AG08395 (cell line): ENCODE results near the gene ADAMTSL1.
"Not testable (repeated sequence)": the region's sequence is repeated elsewhere in the genome, so short reads cannot be mapped to it uniquely, and the experiment has no call there.

ENCODE experiments used
- DNase-seq: peaks from one replicate; pipeline ENCODE4 v3.0.0; 2012; ENCODE audit warnings: mixed read lengths, low spot score

Gene ADAMTSL1

GRCh38 chr9:18905028-18905882 is 431.3 kb downstream of the ADAMTSL1 start:
- DNase-seq: no peak

- no peak for DNase-seq
Measured at GRCh38 chr9:18905883-18906629, 432.1 kb downstream of the ADAMTSL1 start.

DNA sequence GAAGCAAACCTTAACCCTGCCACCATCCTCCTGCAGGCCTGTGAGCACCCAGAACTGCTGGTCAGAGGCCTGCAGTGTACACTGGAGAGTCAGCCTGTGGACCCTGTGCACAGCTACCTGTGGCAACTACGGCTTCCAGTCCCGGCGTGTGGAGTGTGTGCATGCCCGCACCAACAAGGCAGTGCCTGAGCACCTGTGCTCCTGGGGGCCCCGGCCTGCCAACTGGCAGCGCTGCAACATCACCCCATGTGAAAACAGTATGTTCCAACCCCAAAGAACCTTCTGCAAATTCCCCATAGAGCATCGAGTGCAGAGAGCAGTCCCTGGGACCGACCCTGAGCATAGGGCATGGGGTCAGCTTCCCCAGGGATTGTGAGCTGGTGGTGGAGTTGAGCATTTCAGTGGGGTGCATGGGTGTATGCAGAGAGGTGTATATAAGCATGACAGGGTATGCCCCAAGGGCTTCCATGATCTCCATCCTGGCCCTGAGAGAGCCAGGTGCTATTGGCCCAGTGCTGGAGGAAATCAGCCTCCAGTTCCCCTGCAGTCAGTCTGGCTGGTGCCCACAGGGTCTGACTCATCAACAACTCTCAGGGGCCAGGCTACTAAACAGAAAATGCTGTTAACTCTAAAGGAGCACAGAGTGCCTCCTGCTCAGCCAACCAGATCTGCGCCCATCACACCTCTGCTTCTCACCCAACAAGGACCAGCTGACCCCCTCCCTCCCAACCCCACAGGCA is 432.9 kb downstream of the ADAMTSL1 start:
- DNase-seq: peak; percentile 86

- DNase-seq: no peak
Measured at GRCh38 chr9:18907927-18908625, 434.1 kb downstream of the ADAMTSL1 start.

- DNase-seq: no peak
Measured at GRCh38 chr9:18909140-18910018, 435.4 kb downstream of the ADAMTSL1 start.

DNA sequence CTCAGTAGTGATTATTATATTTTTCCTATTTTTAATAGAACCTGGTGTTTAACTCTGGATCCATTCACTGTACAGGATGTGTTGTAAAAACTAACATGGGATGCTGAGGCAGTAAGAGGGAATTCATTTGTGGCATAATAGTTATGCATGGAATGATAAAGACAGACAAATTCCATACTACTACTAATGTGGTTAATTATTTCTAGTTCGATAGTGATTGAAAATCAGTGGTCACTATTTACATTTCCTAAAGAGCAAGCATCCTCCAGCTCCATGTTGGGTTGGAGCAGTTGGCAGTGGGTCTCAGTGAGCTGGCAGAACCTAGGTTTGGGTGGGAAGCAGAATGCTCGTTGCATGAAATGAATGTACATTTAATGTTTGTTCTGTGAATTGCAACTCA is 436.5 kb downstream of the ADAMTSL1 start:
- no peak for DNase-seq

DNA sequence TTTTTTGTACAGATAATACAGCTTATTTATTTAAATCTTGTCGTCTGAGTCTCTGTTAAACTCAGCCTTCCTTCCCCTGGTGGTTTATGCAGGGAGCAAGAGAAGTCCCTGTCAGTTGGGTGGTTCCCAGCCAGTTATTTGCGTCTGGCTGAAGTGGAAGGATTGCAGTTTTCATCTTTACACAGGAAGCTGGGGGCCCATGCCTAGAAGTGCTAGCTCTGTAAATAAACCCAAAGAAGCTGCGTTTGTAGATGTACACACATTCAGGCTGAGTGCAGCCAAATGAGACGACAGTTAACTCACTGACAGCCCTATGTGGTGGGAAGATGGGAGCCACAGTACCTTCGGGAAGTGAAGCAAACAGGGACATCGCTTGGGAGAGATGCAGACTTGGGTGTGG is 437.0 kb downstream of the ADAMTSL1 start:
- no peak for DNase-seq

DNA sequence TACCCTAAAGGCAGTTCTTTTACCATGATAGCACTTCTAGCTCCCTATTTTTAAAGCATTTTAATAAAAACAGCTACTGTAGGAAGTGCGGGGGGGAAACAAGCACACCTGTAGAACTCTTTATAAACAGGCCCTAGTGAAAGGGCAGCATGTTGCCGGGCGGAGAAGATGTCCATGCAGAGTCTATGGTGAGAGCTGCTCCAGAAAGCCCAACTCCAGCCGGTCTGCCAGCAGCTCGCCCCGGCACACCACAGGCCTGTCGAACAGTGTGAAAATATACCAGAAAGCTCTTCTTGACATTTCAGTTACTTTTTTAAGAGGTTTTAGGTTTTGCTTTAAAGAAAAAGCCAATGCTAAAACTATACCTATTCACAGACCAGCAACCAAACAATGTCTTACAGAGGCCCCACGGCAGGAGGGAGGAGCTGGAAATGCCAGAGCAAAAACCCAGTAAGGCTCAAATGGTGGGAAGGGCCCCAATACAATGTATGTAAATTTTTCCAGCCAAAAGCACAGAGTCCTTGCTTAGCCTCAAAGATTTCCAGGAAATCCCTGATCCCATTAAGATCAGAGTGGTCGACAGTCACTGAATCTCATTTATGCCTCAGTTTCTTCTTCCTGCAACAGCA is 437.9 kb downstream of the ADAMTSL1 start:
- DNase-seq: no peak

DNA sequence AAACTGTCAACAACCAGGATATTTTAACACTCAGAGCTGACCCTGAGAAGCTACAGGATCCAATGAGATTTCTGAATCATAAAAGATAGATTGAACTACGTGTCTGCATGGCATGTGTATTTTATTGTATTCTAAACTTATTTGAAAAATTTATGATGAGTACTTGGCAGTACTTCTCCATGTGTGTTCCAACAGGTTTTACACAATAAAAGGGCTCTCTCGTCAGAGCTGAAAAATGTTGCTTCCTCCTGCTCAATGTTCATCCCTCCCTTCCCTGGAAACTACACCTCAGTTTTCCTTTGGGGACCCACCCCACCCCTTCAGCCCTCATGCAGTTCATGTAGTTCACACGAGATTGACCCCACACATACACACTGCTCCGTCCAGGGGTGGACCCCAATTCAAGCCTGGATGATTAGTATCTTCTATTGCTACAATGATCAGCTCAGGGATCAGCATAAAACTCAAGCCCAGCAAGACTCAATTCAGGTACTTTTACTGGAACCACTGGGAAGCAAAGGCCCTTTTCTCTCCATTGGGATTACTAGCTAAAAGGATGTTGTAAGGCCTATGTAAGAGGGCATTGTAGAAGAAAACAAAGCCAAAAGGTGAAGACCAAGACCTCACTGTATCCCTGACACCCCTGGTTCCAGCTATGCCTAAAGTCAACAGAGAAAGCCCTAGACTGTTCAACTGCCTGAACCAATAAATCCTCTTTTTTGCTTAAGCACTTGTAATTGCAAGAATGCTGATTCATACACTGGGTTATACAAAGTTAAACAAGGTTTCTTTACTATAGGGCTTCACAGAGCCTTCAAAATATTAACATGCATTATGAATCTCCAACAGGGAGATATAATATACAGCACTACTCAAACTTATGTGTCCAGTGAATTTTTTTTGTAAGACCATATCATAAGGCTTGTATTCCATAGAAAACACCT is 446.5 kb downstream of the ADAMTSL1 start:
- DNase-seq: no peak

DNA sequence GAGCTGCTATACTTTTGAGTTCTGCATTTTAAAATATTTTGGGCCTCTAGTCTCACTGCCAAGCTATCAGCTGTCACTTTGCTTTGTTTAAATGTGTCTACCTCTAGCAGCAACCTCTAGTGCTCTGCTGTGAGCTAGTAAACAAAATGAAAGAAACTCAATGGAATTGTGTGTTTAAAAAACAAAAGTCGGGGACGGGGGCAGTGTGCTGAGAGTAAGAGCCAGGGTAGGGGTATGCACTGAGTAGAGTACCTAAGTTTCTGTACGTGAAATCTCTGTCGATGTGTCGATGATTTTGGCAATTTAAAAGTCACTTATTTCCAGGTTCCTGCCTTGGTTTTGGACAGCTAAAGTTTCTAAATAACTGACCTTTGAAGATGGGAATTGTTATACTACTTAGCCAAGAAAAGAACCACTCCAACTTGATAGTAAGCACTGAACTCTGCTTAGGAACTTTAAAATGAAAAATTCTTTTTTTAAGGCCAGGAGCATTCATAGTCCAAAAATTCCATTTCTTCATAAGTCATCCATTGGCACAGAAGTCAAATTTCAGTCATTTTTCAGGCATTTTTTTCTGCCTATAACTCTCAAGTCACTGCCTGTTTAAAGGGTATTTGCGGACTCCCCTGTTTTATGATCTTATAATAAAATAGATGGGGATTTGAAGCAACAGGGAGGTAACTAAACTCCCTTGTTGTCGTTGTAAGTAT is 447.6 kb downstream of the ADAMTSL1 start:
- DNase-seq: no peak

DNA sequence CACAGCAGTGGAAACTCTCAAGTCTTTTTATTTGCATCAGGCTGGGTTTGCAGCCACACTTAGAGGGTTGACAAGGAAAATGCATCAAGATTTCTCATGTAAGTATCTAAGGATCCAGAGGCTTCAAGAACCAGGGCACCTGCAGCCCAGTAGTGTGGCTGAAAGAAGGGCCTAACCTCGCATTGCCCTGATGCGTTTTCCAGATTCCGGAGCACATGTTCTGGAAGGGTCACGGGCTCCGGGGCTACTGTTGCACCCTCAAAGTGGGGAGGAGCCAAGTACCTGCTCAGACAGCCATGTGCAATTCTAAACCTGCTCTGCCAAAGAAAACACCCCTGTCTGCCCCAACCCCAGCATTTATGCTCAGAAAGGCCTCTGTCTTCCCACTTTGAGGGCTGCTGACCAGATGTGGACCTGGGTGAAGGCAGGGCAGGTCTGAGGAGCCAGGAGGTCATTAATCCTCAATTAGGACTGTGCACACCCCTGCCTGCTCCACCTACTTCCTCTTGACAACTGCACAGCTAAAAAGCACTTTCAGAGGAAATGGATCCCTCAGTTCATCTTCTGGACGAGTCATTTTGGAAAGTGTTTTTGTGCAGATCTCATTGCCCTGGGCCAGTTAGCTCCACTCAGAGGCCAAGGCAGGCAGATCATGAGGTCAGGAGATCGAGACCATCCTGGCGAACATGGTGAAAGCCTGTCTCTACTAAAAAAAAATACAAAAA is 448.4 kb downstream of the ADAMTSL1 start:
- no peak for DNase-seq

GRCh38 chr9:18923167-18923566 is 449.2 kb downstream of the ADAMTSL1 start:
- no peak for DNase-seq

DNA sequence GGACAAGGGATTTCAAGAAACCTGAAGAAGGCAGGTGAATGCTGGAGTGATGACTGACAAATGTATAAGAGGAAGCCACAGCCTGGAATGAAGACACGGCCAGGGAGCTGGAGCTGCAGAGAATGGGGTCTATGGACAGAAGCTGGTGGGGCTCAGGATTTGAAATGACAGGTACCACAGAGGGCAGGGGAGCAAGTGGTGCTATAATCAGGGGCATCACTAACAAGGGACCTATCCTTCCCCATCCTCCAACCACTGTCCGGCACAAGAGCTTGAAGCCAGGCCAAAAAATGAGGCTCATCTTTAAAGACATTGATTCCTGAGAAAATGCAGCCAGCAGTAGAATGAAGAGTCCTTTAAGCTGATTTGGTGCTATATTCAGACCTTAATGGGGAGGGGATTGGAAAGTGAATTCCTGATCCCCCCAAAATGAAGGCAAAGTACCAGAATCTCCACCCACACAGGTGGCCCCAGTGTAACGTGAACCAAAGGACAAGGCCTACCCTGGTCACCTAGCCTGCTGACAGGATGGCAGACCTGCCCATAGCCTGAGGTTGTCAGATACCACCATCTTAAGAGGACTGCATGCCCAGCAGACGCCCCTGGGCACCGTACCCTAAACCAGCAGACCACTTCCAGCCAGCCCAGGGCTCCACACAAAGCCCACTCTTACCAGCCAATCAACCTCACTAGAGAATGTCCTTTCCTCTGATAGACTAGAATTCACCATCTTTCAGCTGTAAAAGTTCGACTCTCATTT is 449.9 kb downstream of the ADAMTSL1 start:
- no peak for DNase-seq

DNA sequence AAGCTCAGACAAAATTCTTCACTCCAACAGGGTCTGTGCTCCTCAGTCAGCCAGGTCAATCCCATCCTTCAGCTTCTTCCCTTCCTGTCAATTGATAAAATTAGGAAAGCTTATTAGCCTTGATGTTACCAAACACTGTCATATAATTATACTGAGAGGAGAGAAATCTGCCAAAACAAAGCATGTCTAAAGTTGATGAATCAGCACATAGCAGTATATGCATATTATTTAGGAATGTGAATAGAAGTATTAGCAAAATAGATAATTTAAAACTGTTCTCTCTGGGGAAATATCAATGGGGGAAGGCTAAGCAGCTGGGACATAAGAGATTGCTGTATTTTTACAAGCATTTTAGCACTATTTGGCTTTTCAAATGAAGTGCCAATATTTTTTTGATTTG is 451.9 kb downstream of the ADAMTSL1 start:
- no peak for DNase-seq

DNA sequence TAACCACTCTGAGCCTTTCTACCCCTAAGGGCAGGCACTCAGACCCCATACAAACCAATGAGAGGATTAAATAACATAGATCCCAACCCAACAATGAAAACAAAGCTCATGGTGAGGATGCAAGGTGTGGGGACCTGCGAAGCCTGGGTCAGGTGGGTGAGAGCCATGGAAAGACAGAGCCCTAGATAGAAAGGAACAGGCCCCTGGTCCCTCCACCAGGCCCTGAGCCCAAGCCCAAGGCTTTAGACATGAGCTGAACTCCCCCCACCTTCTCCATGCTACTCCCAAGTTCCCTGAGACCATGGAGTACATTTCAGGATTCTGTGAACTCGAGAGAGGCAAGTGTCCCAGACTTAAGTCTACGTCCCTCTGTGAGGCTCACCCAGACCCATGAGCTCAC is 452.6 kb downstream of the ADAMTSL1 start:
- DNase-seq: no peak

GRCh38 chr9:18928711-18929110 is 454.8 kb downstream of the ADAMTSL1 start:
- DNase-seq: no peak

GRCh38 chr9:18930611-18931010 is 456.7 kb downstream of the ADAMTSL1 start:
- not testable (repeated sequence) for DNase-seq
